ENCODE data around the gene ACAD9. TPM values are rescaled to one million over a fixed set of nuclear protein-coding genes. Genes with fewer than 3 reads are reported as not detected.

Gene ACAD9
- total RNA-seq, 1 donor from 2014 or later: 32.4 TPM

GRCh38 chr3:128874481-128875180, 4.8 kb upstream of the ACAD9 start:
- TF ChIP-seq CTCF (IDR thresholded peaks at IDR 0.05; ENCODE audit: insufficient read depth, low read depth, low read length): no peak
- no peak for TF ChIP-seq EZH2 (IDR thresholded peaks at IDR 0.05; ENCODE audit: insufficient read depth, low read length)
- no peak overlapping the region for H3K4me3 Mint-ChIP-seq (ENCODE audit: unreplicated experiment)
- H3K27me3 Mint-ChIP-seq (ENCODE audit: low read depth, unreplicated experiment): peaks cover 13% of the 10 kb centered on the region
- peaks cover 8% of the 10 kb centered on the region for H3K4me1 Mint-ChIP-seq (ENCODE audit: low read depth, unreplicated experiment)
- Histone ChIP-seq H3K27ac (ENCODE audit: low read depth, low read length) (no peak overlapping the region), H3K4me1 (ENCODE audit: insufficient read depth, low read length) (peaks cover 8% of the 10 kb centered on the region), H3K4me3 (ENCODE audit: insufficient read depth, low read depth, low read length) (no peak overlapping the region), H3K4me2 (ENCODE audit: low read length) (no peak overlapping the region), H2AFZ (ENCODE audit: low read depth, low read length) (no peak overlapping the region), H3K36me3 (ENCODE audit: insufficient read depth, low read length) (no peaks in the 10 kb centered on the region), H3K9ac (ENCODE audit: low read length) (no peak overlapping the region), H4K20me1 (ENCODE audit: insufficient read depth, low read length) (no peaks in the 10 kb centered on the region), H3K79me2 (ENCODE audit: insufficient read depth, low read length) (peaks cover 19% of the 10 kb centered on the region), H3K27me3 (ENCODE audit: insufficient read depth, low read length) (peaks cover 5% of the 10 kb centered on the region), H3K9me3 (ENCODE audit: insufficient read depth, low read depth, low read length) (no peaks in the 10 kb centered on the region)
- peaks cover 12% of the 10 kb centered on the region for H3K36me3 Mint-ChIP-seq (ENCODE audit: low read depth, unreplicated experiment)
- no peak overlapping the region for H3K27ac Mint-ChIP-seq (ENCODE audit: unreplicated experiment)
- FAIRE-seq (no peak), DNase-seq (ENCODE audit: low read depth) (no peak)
- H3K9me3 Mint-ChIP-seq (ENCODE audit: unreplicated experiment): peaks cover 6% of the 10 kb centered on the region

- H2AFZ ChIP-seq (ENCODE audit: low read depth, low read length): no peak overlapping the region
These were observed 3.8 kb upstream of the ACAD9 start for GRCh38 chr3:128875556-128876120.

More at GRCh38 chr3:128875556-128876120, 3.8 kb upstream of the ACAD9 start:
- Mint-ChIP-seq H3K4me3 (ENCODE audit: unreplicated experiment) (no peak overlapping the region), H3K27me3 (ENCODE audit: low read depth, unreplicated experiment) (peaks cover 13% of the 10 kb centered on the region), H3K4me1 (ENCODE audit: low read depth, unreplicated experiment) (peaks cover 14% of the 10 kb centered on the region), H3K27ac (ENCODE audit: unreplicated experiment) (no peak overlapping the region), H3K36me3 (ENCODE audit: low read depth, unreplicated experiment) (peaks cover 6% of the 10 kb centered on the region), H3K9me3 (ENCODE audit: unreplicated experiment) (peaks cover 6% of the 10 kb centered on the region)
- no peak for TF ChIP-seq EZH2 (IDR thresholded peaks at IDR 0.05; ENCODE audit: insufficient read depth, low read length)
- peak; percentile 39 for TF ChIP-seq CTCF (IDR thresholded peaks at IDR 0.05; ENCODE audit: insufficient read depth, low read depth, low read length)
- Histone ChIP-seq H3K4me1 (ENCODE audit: insufficient read depth, low read length) (peaks cover 14% of the 10 kb centered on the region), H4K20me1 (ENCODE audit: insufficient read depth, low read length) (no peaks in the 10 kb centered on the region), H3K36me3 (ENCODE audit: insufficient read depth, low read length) (no peaks in the 10 kb centered on the region), H3K79me2 (ENCODE audit: insufficient read depth, low read length) (peaks cover 29% of the 10 kb centered on the region), H3K4me3 (ENCODE audit: insufficient read depth, low read depth, low read length) (no peak overlapping the region), H3K4me2 (ENCODE audit: low read length) (no peak overlapping the region), H3K9ac (ENCODE audit: low read length) (no peak overlapping the region), H3K27me3 (ENCODE audit: insufficient read depth, low read length) (peaks cover 5% of the 10 kb centered on the region), H3K27ac (ENCODE audit: low read depth, low read length) (no peak overlapping the region), H3K9me3 (ENCODE audit: insufficient read depth, low read depth, low read length) (no peaks in the 10 kb centered on the region)
- DNase-seq (ENCODE audit: low read depth) (no peak), FAIRE-seq (no peak)
